ENCODE data around the gene SCO2. TPM values are rescaled to one million over a fixed set of nuclear protein-coding genes. Genes with fewer than 3 reads are reported as not detected.

The SCO2 gene
- total and polyA plus RNA-seq, 2 of the 13 experiments (the other 11 are each of a cell fraction or from before 2014, with no cell fraction given): 0.32 to 3.7 TPM

DNA sequence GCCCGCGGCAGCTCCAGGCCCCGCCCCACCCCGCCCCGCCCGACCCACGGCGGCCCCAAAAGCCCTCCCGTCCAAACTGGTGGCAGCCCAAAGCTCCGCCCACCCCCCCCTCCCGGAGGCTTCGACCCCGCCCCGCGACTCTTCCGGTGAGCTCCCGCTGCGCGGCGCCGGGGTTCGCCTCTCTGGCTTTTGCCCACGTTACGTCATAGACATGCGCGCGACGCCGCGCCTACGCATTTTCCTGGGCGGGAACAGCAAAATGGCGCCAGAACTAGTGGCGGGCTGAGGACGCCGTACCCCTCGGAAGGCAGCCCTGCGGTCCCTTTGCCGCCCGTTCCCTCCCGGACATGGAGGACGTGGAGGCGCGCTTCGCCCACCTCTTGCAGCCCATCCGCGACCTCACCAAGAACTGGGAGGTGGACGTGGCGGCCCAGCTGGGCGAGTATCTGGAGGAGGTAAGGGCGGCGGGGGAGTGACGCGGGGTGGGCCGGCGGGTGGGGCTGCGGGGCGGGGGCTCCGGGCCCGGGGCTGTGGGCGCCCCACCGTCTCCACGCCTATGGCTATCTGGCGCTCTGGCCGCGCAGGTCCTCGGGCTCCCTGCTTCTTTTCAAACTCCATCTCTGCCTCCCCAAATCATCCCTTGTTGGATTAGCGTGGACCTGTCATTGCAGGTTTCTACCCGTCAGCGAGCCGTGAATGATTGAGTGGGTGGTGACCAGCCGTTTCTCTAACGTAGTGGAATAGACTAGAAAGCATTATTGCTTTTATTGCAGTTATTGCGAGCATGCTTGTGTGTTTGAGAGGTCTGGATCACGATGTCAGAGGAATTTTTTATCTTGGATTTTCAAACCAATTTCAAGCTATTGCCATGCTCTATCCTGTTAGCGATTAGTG is 17.2 kb downstream of the SCO2 start, which contains the start of gene NCAPH2 (continued):
- TF ChIP-seq SNAPC5 (CRISPR knock-in tag; IDR thresholded peaks at IDR 0.05; ENCODE audit: borderline replicate concordance) (no peak), NR3C1 (CRISPR knock-in tag; IDR thresholded peaks at IDR 0.05) (no peak), ZFP62 (CRISPR knock-in tag; IDR thresholded peaks at IDR 0.05) (0 out of 2 replicates have a peak, but pooled peaks have one; percentile 84), ZZZ3 (CRISPR knock-in tag; IDR thresholded peaks at IDR 0.05; ENCODE audit: borderline replicate concordance) (no peak; the same call in 1 of the 2 replicates), ZNF772 (CRISPR knock-in tag; IDR thresholded peaks at IDR 0.05) (no peak; the same call in 1 of the 2 replicates), MAFK (conservative IDR thresholded peaks at IDR 0.05 in 1 of 2, IDR thresholded peaks at IDR 0.05 in 1 of 2; ENCODE audit: low read length in 2 of 2) (0 out of 4 replicates have a peak, but pooled peaks of 1 of the 2 experiments have one; percentile 5), DR1 (CRISPR knock-in tag; IDR thresholded peaks at IDR 0.05) (peak; percentile 74), CHCHD3 (CRISPR knock-in tag; IDR thresholded peaks at IDR 0.05) (no peak), CSRNP2 (CRISPR knock-in tag; conservative IDR thresholded peaks at IDR 0.05; ENCODE audit: low read depth) (0 out of 2 replicates have a peak, but pooled peaks have one; percentile 50), ARHGAP35 (CRISPR knock-in tag; IDR thresholded peaks at IDR 0.05; ENCODE audit: borderline replicate concordance) (0 out of 2 replicates have a peak, but pooled peaks have one; percentile 63), ATF7-NPFF (CRISPR knock-in tag; IDR thresholded peaks at IDR 0.05; ENCODE audit: low read depth) (0 out of 2 replicates have a peak, but pooled peaks have one; percentile 30), STAT5B (CRISPR knock-in tag; IDR thresholded peaks at IDR 0.05) (no peak)
- TF ChIP-seq, protein P1, sequence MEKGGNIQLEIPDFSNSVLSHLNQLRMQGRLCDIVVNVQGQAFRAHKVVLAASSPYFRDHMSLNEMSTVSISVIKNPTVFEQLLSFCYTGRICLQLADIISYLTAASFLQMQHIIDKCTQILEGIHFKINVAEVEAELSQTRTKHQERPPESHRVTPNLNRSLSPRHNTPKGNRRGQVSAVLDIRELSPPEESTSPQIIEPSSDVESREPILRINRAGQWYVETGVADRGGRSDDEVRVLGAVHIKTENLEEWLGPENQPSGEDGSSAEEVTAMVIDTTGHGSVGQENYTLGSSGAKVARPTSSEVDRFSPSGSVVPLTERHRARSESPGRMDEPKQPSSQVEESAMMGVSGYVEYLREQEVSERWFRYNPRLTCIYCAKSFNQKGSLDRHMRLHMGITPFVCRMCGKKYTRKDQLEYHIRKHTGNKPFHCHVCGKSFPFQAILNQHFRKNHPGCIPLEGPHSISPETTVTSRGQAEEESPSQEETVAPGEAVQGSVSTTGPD (CRISPR knock-in tag; IDR thresholded peaks at IDR 0.05): no peak
- TF ChIP-seq, protein P2, sequence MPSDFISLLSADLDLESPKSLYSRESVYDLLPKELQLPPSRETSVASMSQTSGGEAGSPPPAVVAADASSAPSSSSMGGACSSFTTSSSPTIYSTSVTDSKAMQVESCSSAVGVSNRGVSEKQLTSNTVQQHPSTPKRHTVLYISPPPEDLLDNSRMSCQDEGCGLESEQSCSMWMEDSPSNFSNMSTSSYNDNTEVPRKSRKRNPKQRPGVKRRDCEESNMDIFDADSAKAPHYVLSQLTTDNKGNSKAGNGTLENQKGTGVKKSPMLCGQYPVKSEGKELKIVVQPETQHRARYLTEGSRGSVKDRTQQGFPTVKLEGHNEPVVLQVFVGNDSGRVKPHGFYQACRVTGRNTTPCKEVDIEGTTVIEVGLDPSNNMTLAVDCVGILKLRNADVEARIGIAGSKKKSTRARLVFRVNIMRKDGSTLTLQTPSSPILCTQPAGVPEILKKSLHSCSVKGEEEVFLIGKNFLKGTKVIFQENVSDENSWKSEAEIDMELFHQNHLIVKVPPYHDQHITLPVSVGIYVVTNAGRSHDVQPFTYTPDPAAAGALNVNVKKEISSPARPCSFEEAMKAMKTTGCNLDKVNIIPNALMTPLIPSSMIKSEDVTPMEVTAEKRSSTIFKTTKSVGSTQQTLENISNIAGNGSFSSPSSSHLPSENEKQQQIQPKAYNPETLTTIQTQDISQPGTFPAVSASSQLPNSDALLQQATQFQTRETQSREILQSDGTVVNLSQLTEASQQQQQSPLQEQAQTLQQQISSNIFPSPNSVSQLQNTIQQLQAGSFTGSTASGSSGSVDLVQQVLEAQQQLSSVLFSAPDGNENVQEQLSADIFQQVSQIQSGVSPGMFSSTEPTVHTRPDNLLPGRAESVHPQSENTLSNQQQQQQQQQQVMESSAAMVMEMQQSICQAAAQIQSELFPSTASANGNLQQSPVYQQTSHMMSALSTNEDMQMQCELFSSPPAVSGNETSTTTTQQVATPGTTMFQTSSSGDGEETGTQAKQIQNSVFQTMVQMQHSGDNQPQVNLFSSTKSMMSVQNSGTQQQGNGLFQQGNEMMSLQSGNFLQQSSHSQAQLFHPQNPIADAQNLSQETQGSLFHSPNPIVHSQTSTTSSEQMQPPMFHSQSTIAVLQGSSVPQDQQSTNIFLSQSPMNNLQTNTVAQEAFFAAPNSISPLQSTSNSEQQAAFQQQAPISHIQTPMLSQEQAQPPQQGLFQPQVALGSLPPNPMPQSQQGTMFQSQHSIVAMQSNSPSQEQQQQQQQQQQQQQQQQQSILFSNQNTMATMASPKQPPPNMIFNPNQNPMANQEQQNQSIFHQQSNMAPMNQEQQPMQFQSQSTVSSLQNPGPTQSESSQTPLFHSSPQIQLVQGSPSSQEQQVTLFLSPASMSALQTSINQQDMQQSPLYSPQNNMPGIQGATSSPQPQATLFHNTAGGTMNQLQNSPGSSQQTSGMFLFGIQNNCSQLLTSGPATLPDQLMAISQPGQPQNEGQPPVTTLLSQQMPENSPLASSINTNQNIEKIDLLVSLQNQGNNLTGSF (CRISPR knock-in tag; IDR thresholded peaks at IDR 0.05): no peak
- TF ChIP-seq, protein P3, sequence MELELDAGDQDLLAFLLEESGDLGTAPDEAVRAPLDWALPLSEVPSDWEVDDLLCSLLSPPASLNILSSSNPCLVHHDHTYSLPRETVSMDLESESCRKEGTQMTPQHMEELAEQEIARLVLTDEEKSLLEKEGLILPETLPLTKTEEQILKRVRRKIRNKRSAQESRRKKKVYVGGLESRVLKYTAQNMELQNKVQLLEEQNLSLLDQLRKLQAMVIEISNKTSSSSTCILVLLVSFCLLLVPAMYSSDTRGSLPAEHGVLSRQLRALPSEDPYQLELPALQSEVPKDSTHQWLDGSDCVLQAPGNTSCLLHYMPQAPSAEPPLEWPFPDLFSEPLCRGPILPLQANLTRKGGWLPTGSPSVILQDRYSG (CRISPR knock-in tag; IDR thresholded peaks at IDR 0.05): no peak

Measured in HepG2 (cell line).